Measurements from ENCODE around the gene KRT40. TPM values are rescaled to one million over a fixed set of nuclear protein-coding genes. Genes with fewer than 3 reads are reported as not detected.

The KRT40 gene
- total RNA-seq, 1 experiment from 2014 or later, result not detected

DNA sequence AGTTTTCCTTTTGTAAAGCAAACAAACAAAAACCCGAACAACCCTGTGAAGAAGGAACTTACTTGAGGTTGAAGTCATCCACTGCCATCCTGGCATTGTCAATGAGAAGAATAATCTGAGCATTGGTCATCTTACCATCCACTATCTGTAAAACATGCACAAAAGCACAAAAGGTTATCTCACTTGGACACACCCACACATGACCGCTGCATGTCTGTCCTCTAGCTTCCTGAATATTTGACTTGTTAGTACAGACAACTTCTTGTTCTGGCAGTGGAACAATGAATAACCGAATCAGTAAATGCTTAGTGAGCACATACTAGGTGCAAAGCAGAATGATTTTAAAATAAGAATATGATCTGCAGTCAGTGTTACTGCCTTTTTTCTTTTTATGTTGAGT is 52.8 kb downstream of the KRT40 start:
- in situ Hi-C loops (cut with HindIII; ENCODE audit: low sequenced_read_pairs), result no loop called here
- no peak for DNase-seq (ENCODE audit: low spot score)

Other genes with a start within 250 kb of the KRT40 start
- not detected in 2 replicates for gene KRT25, start 229.0 kb downstream of the KRT40 start, total RNA-seq (2014; rRNA removed; shearing (Covaris generic))
- not detected in 2 replicates for gene KRT26, start 212.1 kb downstream of the KRT40 start, total RNA-seq (2014; rRNA removed; shearing (Covaris generic))
- not detected in 2 replicates for gene KRT27, start 201.8 kb downstream of the KRT40 start, total RNA-seq (2014; rRNA removed; shearing (Covaris generic))
- gene KRT28, start 184.4 kb downstream of the KRT40 start, total RNA-seq (2014; rRNA removed; shearing (Covaris generic)), result not detected in 2 replicates
- gene KRT10, start 161.7 kb downstream of the KRT40 start, total RNA-seq (2014; rRNA removed; shearing (Covaris generic)), result 22.4 and 30.6 TPM in 2 replicates
- gene KRT12, start 117.1 kb downstream of the KRT40 start, total RNA-seq (2014; rRNA removed; shearing (Covaris generic)), result not detected in 2 replicates
- not detected in 2 replicates for gene KRT20, start 99.1 kb downstream of the KRT40 start, total RNA-seq (2014; rRNA removed; shearing (Covaris generic))
- not detected in 2 replicates for gene KRT23, start 46.7 kb downstream of the KRT40 start, total RNA-seq (2014; rRNA removed; shearing (Covaris generic))
- gene KRT39, start 17.4 kb downstream of the KRT40 start, total RNA-seq (2014; rRNA removed; shearing (Covaris generic)), result not detected in 2 replicates
- not detected in 2 replicates for gene KRTAP3-3, start 9.8 kb upstream of the KRT40 start, total RNA-seq (2014; rRNA removed; shearing (Covaris generic))
- not detected in 2 replicates for gene KRTAP3-2, start 15.6 kb upstream of the KRT40 start, total RNA-seq (2014; rRNA removed; shearing (Covaris generic))
- gene KRTAP3-1, start 24.8 kb upstream of the KRT40 start, total RNA-seq (2014; rRNA removed; shearing (Covaris generic)), result not detected in 2 replicates
- gene KRTAP1-5, start 42.9 kb upstream of the KRT40 start, total RNA-seq (2014; rRNA removed; shearing (Covaris generic)), result not detected in 2 replicates
- gene KRTAP1-4, start 45.9 kb upstream of the KRT40 start, total RNA-seq (2014; rRNA removed; shearing (Covaris generic)), result not detected in 2 replicates
- not detected in 2 replicates for gene KRTAP1-3, start 50.5 kb upstream of the KRT40 start, total RNA-seq (2014; rRNA removed; shearing (Covaris generic))
- not detected in 2 replicates for gene KRTAP1-1, start 57.1 kb upstream of the KRT40 start, total RNA-seq (2014; rRNA removed; shearing (Covaris generic))
- not detected in 2 replicates for gene KRTAP2-1, start 63.0 kb upstream of the KRT40 start, total RNA-seq (2014; rRNA removed; shearing (Covaris generic))
- gene KRTAP2-2, start 70.9 kb upstream of the KRT40 start, total RNA-seq (2014; rRNA removed; shearing (Covaris generic)), result not detected in 2 replicates
- not detected in 2 replicates for gene KRTAP2-3, start 75.8 kb upstream of the KRT40 start, total RNA-seq (2014; rRNA removed; shearing (Covaris generic))
- not detected in 2 replicates for gene KRTAP2-4, start 81.6 kb upstream of the KRT40 start, total RNA-seq (2014; rRNA removed; shearing (Covaris generic))
- gene KRTAP4-7, start 99.8 kb upstream of the KRT40 start, total RNA-seq (2014; rRNA removed; shearing (Covaris generic)), result not detected in 2 replicates
- not detected in 2 replicates for gene KRTAP4-8, start 113.8 kb upstream of the KRT40 start, total RNA-seq (2014; rRNA removed; shearing (Covaris generic))
- not detected in 2 replicates for gene KRTAP4-16, start 117.9 kb upstream of the KRT40 start, total RNA-seq (2014; rRNA removed; shearing (Covaris generic))
- not detected in 2 replicates for gene KRTAP4-9, start 121.1 kb upstream of the KRT40 start, total RNA-seq (2014; rRNA removed; shearing (Covaris generic))
- not detected in 2 replicates for gene KRTAP4-11, start 134.0 kb upstream of the KRT40 start, total RNA-seq (2014; rRNA removed; shearing (Covaris generic))
- gene KRTAP4-12, start 139.9 kb upstream of the KRT40 start, total RNA-seq (2014; rRNA removed; shearing (Covaris generic)), result not detected in 2 replicates
- gene KRTAP4-6, start 156.2 kb upstream of the KRT40 start, total RNA-seq (2014; rRNA removed; shearing (Covaris generic)), result not detected in 2 replicates
- not detected in 2 replicates for gene KRTAP4-5, start 165.5 kb upstream of the KRT40 start, total RNA-seq (2014; rRNA removed; shearing (Covaris generic))
- gene KRTAP4-4, start 176.4 kb upstream of the KRT40 start, total RNA-seq (2014; rRNA removed; shearing (Covaris generic)), result not detected in 2 replicates
- not detected in 2 replicates for gene KRTAP4-3, start 183.9 kb upstream of the KRT40 start, total RNA-seq (2014; rRNA removed; shearing (Covaris generic))
- gene KRTAP4-2, start 193.9 kb upstream of the KRT40 start, total RNA-seq (2014; rRNA removed; shearing (Covaris generic)), result not detected in 2 replicates
- gene KRTAP4-1, start 200.6 kb upstream of the KRT40 start, total RNA-seq (2014; rRNA removed; shearing (Covaris generic)), result not detected in 2 replicates
- gene KRTAP9-1, start 205.6 kb upstream of the KRT40 start, total RNA-seq (2014; rRNA removed; shearing (Covaris generic)), result not detected in 2 replicates
- not detected in 2 replicates for gene KRTAP9-2, start 242.3 kb upstream of the KRT40 start, total RNA-seq (2014; rRNA removed; shearing (Covaris generic))
- not detected in 2 replicates for gene KRTAP9-3, start 248.1 kb upstream of the KRT40 start, total RNA-seq (2014; rRNA removed; shearing (Covaris generic))

Measured in G401 (cell line).